ENCODE data around the gene ADCK1. TPM values are rescaled to one million over a fixed set of nuclear protein-coding genes. Genes with fewer than 3 reads are reported as not detected.
A peak's percentile ranks its signal among the peaks of the same experiment; 100 is the strongest.

The ADCK1 gene
- total RNA-seq, 1 experiment from 2014 or later = 10.1 TPM

- ChIA-PET CTCF (interaction anchor here (1.3 kb wide), 1 partner anchor 704 kb away, joined by 3 read pairs; no protein-coding TSS in a partner anchor), POLR2A (no interaction called here)
- intact Hi-C loops (cut with micrococcal nuclease; ENCODE audit: unreplicated experiment) (loop anchor here (10.0 kb wide), 1 partner anchor 123 kb away; no protein-coding TSS in a partner anchor), in situ Hi-C loops (cut with HindIII; ENCODE audit: low pct_unique_long_range_greater_than_20kb, low sequenced_read_pairs) (no loop called here)
- H3K9me3 ChIP-seq (ENCODE audit: control insufficient read depth, insufficient read depth, low read depth, low read length) = no peaks in the 10 kb centered on the region
- H3K27me3 ChIP-seq (ENCODE audit: control insufficient read depth, insufficient read depth, low read length) = no peaks in the 10 kb centered on the region
- DNase-seq (ENCODE audit: low read depth, low spot score) = peak; percentile 43
- H3K36me3 ChIP-seq (ENCODE audit: control insufficient read depth, insufficient read depth, low read length) = no peaks in the 10 kb centered on the region
- no peaks in the 10 kb centered on the region for H3K4me1 ChIP-seq (ENCODE audit: control insufficient read depth, insufficient read depth, low read length)
- no TSS peak for BruUV-seq (replicated peaks)
- peak; percentile 87 for ATAC-seq
- TF ChIP-seq POLR2AphosphoS5 (IDR thresholded peaks at IDR 0.05; ENCODE audit: low read depth, low read length) (no peak), CTCF (IDR thresholded peaks at IDR 0.05) (peak; percentile 92), SIN3A (IDR thresholded peaks at IDR 0.05; ENCODE audit: borderline replicate concordance, insufficient read depth, low read depth, low read length) (no peak)
- H3K4me3 ChIP-seq (ENCODE audit: low read depth in 2 of 2, low read length in 2 of 2) = no peak overlapping the region
- H3K27ac ChIP-seq (ENCODE audit: low read length) = no peak overlapping the region
These were observed 62.4 kb downstream of the ADCK1 start for GRCh38 chr14:77862154-77862786.

- ChIA-PET POLR2A (no interaction called here), CTCF (no interaction called here)
- no peaks in the 10 kb centered on the region for H3K36me3 ChIP-seq (ENCODE audit: control insufficient read depth, insufficient read depth, low read length)
- no peak overlapping the region for H3K4me3 ChIP-seq (ENCODE audit: low read depth in 2 of 2, low read length in 2 of 2)
- H3K9me3 ChIP-seq (ENCODE audit: control insufficient read depth, insufficient read depth, low read depth, low read length) = no peaks in the 10 kb centered on the region
- ATAC-seq (no peak), DNase-seq (ENCODE audit: low read depth, low spot score) (no peak)
- H3K27ac ChIP-seq (ENCODE audit: low read length) = no peak overlapping the region
- no TSS peak for BruUV-seq (replicated peaks)
- no peaks in the 10 kb centered on the region for H3K27me3 ChIP-seq (ENCODE audit: control insufficient read depth, insufficient read depth, low read length)
- intact Hi-C loops (cut with micrococcal nuclease; ENCODE audit: unreplicated experiment) (loop anchor here (10.0 kb wide), 1 partner anchor 121 kb away; no protein-coding TSS in a partner anchor), in situ Hi-C loops (cut with HindIII; ENCODE audit: low pct_unique_long_range_greater_than_20kb, low sequenced_read_pairs) (no loop called here)
- TF ChIP-seq CTCF (IDR thresholded peaks at IDR 0.05) = no peak
- H3K4me1 ChIP-seq (ENCODE audit: control insufficient read depth, insufficient read depth, low read length) = no peaks in the 10 kb centered on the region
These were observed 64.2 kb downstream of the ADCK1 start for GRCh38 chr14:77864085-77864484.

GRCh38 chr14:77864580-77864979, 64.7 kb downstream of the ADCK1 start:
- no TSS peak for BruUV-seq (replicated peaks)
- ChIA-PET POLR2A (no interaction called here), CTCF (no interaction called here)

More at GRCh38 chr14:77864580-77864979, 64.7 kb downstream of the ADCK1 start:
- DNase-seq (ENCODE audit: low read depth, low spot score) (no peak), ATAC-seq (no peak)
- Histone ChIP-seq H3K27ac (ENCODE audit: low read length) (no peak overlapping the region), H3K4me3 (ENCODE audit: low read depth in 2 of 2, low read length in 2 of 2) (no peak overlapping the region), H3K27me3 (ENCODE audit: control insufficient read depth, insufficient read depth, low read length) (no peaks in the 10 kb centered on the region), H3K4me1 (ENCODE audit: control insufficient read depth, insufficient read depth, low read length) (no peaks in the 10 kb centered on the region), H3K36me3 (ENCODE audit: control insufficient read depth, insufficient read depth, low read length) (no peaks in the 10 kb centered on the region), H3K9me3 (ENCODE audit: control insufficient read depth, insufficient read depth, low read depth, low read length) (no peaks in the 10 kb centered on the region)
- in situ Hi-C loops (cut with HindIII; ENCODE audit: low pct_unique_long_range_greater_than_20kb, low sequenced_read_pairs) (no loop called here), intact Hi-C loops (cut with micrococcal nuclease; ENCODE audit: unreplicated experiment) (loop anchor here (10.0 kb wide), 1 partner anchor 120 kb away; no protein-coding TSS in a partner anchor)
- no peak for TF ChIP-seq SIN3A (IDR thresholded peaks at IDR 0.05; ENCODE audit: borderline replicate concordance, insufficient read depth, low read depth, low read length)
